ENCODE results near the gene CEP63.

- TF ChIP-seq POLR2A (IDR thresholded peaks at IDR 0.05; ENCODE audit: low read length) (no peak), GATA1 (IDR thresholded peaks at IDR 0.05; ENCODE audit: low read depth, low read length) (no peak)
Measured at GRCh38 chr3:134567605-134568004, 81.7 kb downstream of the CEP63 start.

Measured in erythroblast (primary cell).